Glutamatergic neuron (in vitro differentiated cells): Measurements from ENCODE around the gene DAZAP2. TPM values are rescaled to one million over a fixed set of nuclear protein-coding genes. Genes with fewer than 3 reads are reported as not detected.
"Not testable (repeated sequence)": the region's sequence is repeated elsewhere in the genome, so short reads cannot be mapped to it uniquely, and the experiment has no call there.

Experiments used
- DNase-seq: peaks from one replicate; pipeline ENCODE4 v3.0.0; 2022
- H3K27ac Mint-ChIP-seq: one replicate; pipeline ENCODE4 v1.8.0; 2020; ENCODE audit warnings: mild to moderate bottlenecking, mixed read lengths, inconsistent platforms; ENCODE audit not compliant: unreplicated experiment
- H3K27me3 Mint-ChIP-seq: one replicate; pipeline ENCODE4 v1.8.0; 2020; ENCODE audit warnings: mild to moderate bottlenecking, moderate library complexity, mixed read lengths, inconsistent platforms; ENCODE audit not compliant: unreplicated experiment
- H3K36me3 Mint-ChIP-seq: one replicate; pipeline ENCODE4 v1.8.0; 2020; ENCODE audit warnings: mild to moderate bottlenecking, mixed read lengths, inconsistent platforms; ENCODE audit not compliant: unreplicated experiment
- H3K4me1 Mint-ChIP-seq: one replicate; pipeline ENCODE4 v1.8.0; 2020; ENCODE audit warnings: mild to moderate bottlenecking, low read depth, mixed read lengths, inconsistent platforms; ENCODE audit not compliant: unreplicated experiment
- H3K4me3 Mint-ChIP-seq: one replicate; pipeline ENCODE4 v1.8.0; 2020; ENCODE audit warnings: mild to moderate bottlenecking, mixed read lengths, inconsistent platforms; ENCODE audit not compliant: unreplicated experiment
- H3K9me3 Mint-ChIP-seq: one replicate; pipeline ENCODE4 v1.8.0; 2020; ENCODE audit warnings: mild to moderate bottlenecking, moderate library complexity, mixed read lengths, inconsistent platforms; ENCODE audit not compliant: unreplicated experiment
- total RNA-seq: library from RNA; stranded (reverse); fragmentation: NEBNext Ultra II Directional; extraction: Animal tissue kit (Norgen Biotek cat#: 25700); gene quantifications from one replicate; pipeline ENCODE4 v1.2.1, GENCODE V29; 2021; ENCODE audit not compliant: unreplicated experiment
- TF ChIP-seq, protein P1 (sequence below): fragments of 200-600 bp; sonication (generic); IDR thresholded peaks from one replicate; pipeline ENCODE4 v1.5.0; 2021; ENCODE audit not compliant: partially characterized antibody, unreplicated experiment

The DAZAP2 gene
- total RNA-seq, 1 donor from 2014 or later = 31.9 TPM

DNA sequence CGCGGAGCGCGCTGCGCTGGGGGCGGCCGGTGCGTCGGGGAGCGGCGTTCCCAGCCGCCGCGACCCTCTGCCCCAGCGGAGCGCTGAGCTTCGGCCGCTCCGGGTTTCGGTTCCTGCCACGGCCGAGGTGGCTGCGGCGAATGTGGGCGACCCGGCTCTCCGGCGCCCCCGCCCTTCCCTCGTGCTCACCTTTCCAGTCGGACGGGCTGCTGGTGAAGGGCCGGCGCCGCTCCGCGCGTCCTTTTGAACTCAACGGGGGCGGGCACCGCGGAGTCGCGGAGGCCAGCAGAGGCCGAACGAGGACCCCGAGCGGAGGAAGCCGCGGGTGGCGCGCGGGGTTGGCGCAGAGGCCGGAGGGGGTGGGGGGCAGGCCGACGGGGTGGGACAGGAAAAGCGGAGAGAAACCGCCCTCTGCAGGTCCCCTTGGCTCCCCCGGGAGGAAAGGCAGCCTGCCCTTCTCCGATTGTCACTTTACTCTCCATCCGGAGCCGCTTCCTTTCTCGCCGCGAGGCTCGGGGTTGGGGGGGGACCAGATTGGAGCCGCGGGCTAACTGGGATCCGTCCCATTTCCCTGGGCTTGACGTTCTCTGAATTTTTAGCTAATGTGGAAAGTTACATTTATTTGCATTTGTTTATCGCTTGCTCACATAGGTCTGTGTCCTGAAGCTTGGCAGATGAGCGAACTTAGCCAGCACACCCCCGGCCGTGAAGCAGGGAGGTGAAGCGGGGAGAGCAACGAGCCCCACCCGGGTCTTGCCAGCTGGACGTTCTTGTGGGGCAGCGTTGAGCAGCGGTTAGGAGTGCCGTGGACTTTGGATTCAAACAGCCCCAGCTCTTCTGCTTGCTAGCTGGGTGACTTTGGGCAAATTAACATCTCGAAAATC, 31.7 kb downstream of the DAZAP2 start, which contains the start of gene SMAGP:
TSS of gene SMAGP (minus strand) at position 349 of the 884 bp plus-strand sequence. CDS start 1,137 bp downstream, outside the sequence.
- Mint-ChIP-seq H3K36me3 (no peaks in the 10 kb centered on the region), H3K4me3 (peak within 1 kb of the TSS; percentile 90), H3K4me1 (peaks cover 4% of the 10 kb centered on the region), H3K27me3 (peaks cover 20% of the 10 kb centered on the region), H3K27ac (no peak within 1 kb of the TSS), H3K9me3 (peaks cover 4% of the 10 kb centered on the region)
- TF ChIP-seq, protein P1, sequence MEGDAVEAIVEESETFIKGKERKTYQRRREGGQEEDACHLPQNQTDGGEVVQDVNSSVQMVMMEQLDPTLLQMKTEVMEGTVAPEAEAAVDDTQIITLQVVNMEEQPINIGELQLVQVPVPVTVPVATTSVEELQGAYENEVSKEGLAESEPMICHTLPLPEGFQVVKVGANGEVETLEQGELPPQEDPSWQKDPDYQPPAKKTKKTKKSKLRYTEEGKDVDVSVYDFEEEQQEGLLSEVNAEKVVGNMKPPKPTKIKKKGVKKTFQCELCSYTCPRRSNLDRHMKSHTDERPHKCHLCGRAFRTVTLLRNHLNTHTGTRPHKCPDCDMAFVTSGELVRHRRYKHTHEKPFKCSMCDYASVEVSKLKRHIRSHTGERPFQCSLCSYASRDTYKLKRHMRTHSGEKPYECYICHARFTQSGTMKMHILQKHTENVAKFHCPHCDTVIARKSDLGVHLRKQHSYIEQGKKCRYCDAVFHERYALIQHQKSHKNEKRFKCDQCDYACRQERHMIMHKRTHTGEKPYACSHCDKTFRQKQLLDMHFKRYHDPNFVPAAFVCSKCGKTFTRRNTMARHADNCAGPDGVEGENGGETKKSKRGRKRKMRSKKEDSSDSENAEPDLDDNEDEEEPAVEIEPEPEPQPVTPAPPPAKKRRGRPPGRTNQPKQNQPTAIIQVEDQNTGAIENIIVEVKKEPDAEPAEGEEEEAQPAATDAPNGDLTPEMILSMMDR = no peak
- DNase-seq = peak; percentile 69

DNA sequence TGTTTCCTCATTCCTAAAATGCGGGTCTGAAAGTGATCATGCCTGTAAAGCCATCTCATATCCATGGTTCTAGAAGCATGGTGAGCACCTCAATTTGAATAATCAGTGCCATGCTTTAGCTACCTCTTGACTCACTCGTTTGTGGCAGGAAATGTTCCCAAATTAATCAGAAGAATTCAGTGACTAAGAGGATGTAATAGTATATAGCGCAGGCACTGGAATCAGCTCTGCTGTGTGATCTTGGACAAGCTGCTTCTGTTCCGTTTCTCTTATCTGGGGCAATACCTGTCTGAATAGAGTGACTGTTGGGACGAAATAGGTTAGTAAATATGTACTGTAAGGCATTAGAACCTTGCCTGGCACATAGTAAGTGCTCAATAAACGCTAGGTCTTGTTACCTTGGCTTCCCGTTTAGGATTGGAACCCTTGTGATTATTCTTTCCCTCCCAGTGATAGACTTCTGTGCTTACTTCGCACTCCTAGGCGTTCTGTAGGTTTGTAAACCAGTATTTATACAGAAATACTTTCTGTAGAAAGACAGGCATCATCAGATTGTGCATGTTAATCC, 32.4 kb downstream of the DAZAP2 start:
- H3K36me3 Mint-ChIP-seq = no peaks in the 10 kb centered on the region
- H3K27ac Mint-ChIP-seq = no peak overlapping the region
- H3K9me3 Mint-ChIP-seq = peaks cover 4% of the 10 kb centered on the region
- H3K27me3 Mint-ChIP-seq = peaks cover 20% of the 10 kb centered on the region
- H3K4me1 Mint-ChIP-seq = peaks cover 4% of the 10 kb centered on the region
- no peak for DNase-seq
- TF ChIP-seq, protein P1 = no peak
- peak overlapping the region; percentile 90 for H3K4me3 Mint-ChIP-seq

DNA sequence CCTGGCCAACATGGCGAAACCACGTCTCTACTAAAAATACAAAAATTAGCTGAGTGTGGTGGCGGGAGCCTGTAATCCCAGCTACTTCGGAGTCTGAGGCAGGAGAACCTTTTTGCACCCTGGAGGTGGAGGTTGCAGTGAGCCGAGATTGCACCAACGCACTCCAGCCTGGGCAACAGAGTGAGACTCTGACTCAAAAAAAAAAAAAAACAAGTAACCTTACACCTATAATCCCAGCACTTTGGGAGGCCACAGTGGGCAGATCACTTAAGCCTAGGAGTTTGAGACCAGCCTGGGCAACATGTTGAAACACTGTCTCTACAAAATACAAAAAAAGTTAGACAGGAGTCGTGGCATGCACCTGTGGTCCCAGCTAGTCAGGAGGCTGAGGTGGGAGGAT, 34.2 kb downstream of the DAZAP2 start:
- not testable (repeated sequence) for H3K36me3 Mint-ChIP-seq, H3K4me1 Mint-ChIP-seq, H3K4me3 Mint-ChIP-seq, DNase-seq, H3K27ac Mint-ChIP-seq, H3K9me3 Mint-ChIP-seq
- H3K27me3 Mint-ChIP-seq = peaks cover 20% of the 10 kb centered on the region

DNA sequence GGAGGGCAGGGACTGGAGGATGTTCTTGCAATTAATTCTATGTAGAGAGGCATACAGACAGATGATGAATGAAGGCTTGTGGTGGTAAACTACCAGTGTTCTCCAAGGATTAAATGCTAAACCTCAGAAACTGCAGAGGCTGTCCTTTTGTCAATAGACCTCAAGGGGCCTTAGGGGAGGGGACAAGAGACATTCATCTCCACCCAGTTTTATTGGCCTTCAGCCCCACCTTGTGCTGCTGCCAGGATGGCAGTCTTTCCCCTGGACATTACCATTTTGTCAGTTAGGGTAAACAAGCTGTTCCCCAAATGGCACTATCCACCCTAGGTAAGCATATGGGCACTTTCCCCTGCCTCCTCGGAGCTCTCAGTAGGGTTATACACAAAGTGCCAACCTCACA, 36.5 kb downstream of the DAZAP2 start:
- TF ChIP-seq, protein P1 = no peak
- Mint-ChIP-seq H3K27me3 (peaks cover 11% of the 10 kb centered on the region), H3K27ac (no peak overlapping the region), H3K9me3 (peaks cover 4% of the 10 kb centered on the region), H3K4me1 (peaks cover 4% of the 10 kb centered on the region), H3K4me3 (no peak overlapping the region), H3K36me3 (no peaks in the 10 kb centered on the region)
- DNase-seq = no peak

DNA sequence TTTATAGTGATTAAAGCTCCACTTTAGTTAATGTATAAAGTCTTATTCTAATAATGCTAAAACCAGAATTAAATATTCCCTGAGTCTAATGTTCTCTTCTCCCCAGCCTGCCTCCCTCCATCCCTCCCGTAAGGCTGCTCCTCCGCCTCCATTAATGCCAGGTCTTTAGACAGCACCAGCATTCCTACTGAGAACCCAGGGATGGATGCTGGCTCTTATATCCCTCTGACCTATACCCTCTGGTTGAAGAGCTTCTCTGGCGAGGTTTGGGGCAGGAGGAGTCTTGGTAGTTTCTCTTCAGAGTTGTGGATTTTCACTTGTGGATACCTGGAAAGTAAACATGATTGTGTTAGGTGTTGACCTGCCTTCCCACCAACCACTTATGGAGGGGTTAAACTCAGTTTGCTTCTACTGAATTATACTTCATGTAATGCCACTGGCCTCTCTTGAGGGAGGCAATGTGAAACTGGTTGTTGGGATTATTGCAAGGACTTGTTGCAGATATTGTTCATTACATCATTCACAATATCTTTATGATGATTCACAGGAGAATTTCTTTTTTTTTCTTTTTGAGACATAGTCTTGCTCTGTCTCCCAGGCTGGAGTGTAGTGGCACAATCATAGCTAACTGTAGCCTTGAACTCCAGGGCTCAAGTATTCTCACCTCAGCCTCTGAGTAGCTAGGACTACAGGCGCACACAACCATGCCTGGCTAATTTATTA, 42.7 kb downstream of the DAZAP2 start:
- TF ChIP-seq, protein P1 = no peak
- Mint-ChIP-seq H3K27ac (no peak overlapping the region), H3K4me3 (no peak overlapping the region), H3K4me1 (no peaks in the 10 kb centered on the region), H3K9me3 (no peaks in the 10 kb centered on the region), H3K27me3 (no peaks in the 10 kb centered on the region), H3K36me3 (no peaks in the 10 kb centered on the region)
- DNase-seq = no peak
